IMR-90 (cell line): ENCODE results near the gene DLX3.

Experiments
- FOS ChIP-seq: fragments of 150-350 bp; IDR thresholded peaks from 2 replicates; pipeline ENCODE4 v1.6.1; 2016; ENCODE audit warnings: low read depth, low read length
- MAFK ChIP-seq: IDR thresholded peaks from 2 replicates; pipeline ENCODE4 v1.6.1; 2012; ENCODE audit warnings: low read depth, low read length, improper control_type of control experiment
- MAZ ChIP-seq: IDR thresholded peaks from 2 replicates; pipeline ENCODE4 v1.6.1; 2012; ENCODE audit warnings: low read depth, mild to moderate bottlenecking, low read length, improper control_type of control experiment, moderate library complexity, borderline replicate concordance
- MXI1 ChIP-seq: IDR thresholded peaks from 2 replicates; pipeline ENCODE4 v1.6.1; 2012; ENCODE audit warnings: low read depth, mild to moderate bottlenecking, low read length, moderate library complexity, borderline replicate concordance
- NFE2L2 ChIP-seq: fragments of 150-350 bp; IDR thresholded peaks from 2 replicates; pipeline ENCODE4 v1.6.1; 2016; ENCODE audit warnings: low read depth, mild to moderate bottlenecking, low read length
- POLR2A ChIP-seq: IDR thresholded peaks from 2 replicates; pipeline ENCODE4 v1.6.1; 2012; ENCODE audit warnings: mild to moderate bottlenecking, low read depth, low read length
- RAD21 ChIP-seq: IDR thresholded peaks from 2 replicates; pipeline ENCODE4 v1.6.1; 2012; ENCODE audit warnings: low read length, improper control_type of control experiment
- RFX5 ChIP-seq: IDR thresholded peaks from 2 replicates; pipeline ENCODE4 v1.8.0; 2012; ENCODE audit warnings: low read depth, mild to moderate bottlenecking, low read length, moderate library complexity
- TF ChIP-seq, protein P1 (sequence below): conservative IDR thresholded peaks from 2 replicates; pipeline ENCODE4 v1.5.1; 2012; ENCODE audit warnings: mild to moderate bottlenecking, low read depth, low read length, improper control_type of control experiment
- TF ChIP-seq, protein P2 (sequence below): fragments of 150-350 bp; IDR thresholded peaks from 2 replicates; pipeline ENCODE4 v1.6.1; 2017; ENCODE audit warnings: mild to moderate bottlenecking, antibody characterized with exemption, low read length, low read depth

GRCh38 chr17:49984283-49984682, 10.7 kb downstream of the DLX3 start:
- no peak for TF ChIP-seq POLR2A
- TF ChIP-seq, protein P1, sequence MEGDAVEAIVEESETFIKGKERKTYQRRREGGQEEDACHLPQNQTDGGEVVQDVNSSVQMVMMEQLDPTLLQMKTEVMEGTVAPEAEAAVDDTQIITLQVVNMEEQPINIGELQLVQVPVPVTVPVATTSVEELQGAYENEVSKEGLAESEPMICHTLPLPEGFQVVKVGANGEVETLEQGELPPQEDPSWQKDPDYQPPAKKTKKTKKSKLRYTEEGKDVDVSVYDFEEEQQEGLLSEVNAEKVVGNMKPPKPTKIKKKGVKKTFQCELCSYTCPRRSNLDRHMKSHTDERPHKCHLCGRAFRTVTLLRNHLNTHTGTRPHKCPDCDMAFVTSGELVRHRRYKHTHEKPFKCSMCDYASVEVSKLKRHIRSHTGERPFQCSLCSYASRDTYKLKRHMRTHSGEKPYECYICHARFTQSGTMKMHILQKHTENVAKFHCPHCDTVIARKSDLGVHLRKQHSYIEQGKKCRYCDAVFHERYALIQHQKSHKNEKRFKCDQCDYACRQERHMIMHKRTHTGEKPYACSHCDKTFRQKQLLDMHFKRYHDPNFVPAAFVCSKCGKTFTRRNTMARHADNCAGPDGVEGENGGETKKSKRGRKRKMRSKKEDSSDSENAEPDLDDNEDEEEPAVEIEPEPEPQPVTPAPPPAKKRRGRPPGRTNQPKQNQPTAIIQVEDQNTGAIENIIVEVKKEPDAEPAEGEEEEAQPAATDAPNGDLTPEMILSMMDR: no peak
- peak; percentile 74 for TF ChIP-seq MAFK
- no peak for TF ChIP-seq FOS
- TF ChIP-seq, protein P2, sequence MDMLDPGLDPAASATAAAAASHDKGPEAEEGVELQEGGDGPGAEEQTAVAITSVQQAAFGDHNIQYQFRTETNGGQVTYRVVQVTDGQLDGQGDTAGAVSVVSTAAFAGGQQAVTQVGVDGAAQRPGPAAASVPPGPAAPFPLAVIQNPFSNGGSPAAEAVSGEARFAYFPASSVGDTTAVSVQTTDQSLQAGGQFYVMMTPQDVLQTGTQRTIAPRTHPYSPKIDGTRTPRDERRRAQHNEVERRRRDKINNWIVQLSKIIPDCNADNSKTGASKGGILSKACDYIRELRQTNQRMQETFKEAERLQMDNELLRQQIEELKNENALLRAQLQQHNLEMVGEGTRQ: no peak
- no peak for TF ChIP-seq MXI1
- no peak for TF ChIP-seq RAD21
- no peak for TF ChIP-seq NFE2L2
- TF ChIP-seq RFX5: no peak
- no peak for TF ChIP-seq MAZ
